Measurements from ENCODE around the gene SLC30A2. TPM values are rescaled to one million over a fixed set of nuclear protein-coding genes. Genes with fewer than 3 reads are reported as not detected.

Gene SLC30A2
- total and polyA plus RNA-seq, 4 donors, result 0.02 to 0.51 (median 0.24) TPM

- H3K36me3 ChIP-seq (ENCODE audit: control insufficient read depth in 4 of 4, insufficient read depth in 4 of 4, low read length in 4 of 4), result no peaks in the 10 kb centered on the region
- 48 to 55% methylated on average over 2 of the region's 2 CpGs for WGBS, 2 donors
- peak overlapping the region in 1 of 2 donors; percentile 78 for H3K27ac ChIP-seq (ENCODE audit: low read depth in 1 of 2, low read length in 1 of 2)
- no peak for TF ChIP-seq CTCF (IDR thresholded peaks at IDR 0.05; ENCODE audit: control extremely low read depth, extremely low read depth)
- H3K4me3 ChIP-seq, result no peak overlapping the region
- H3K9ac ChIP-seq (ENCODE audit: insufficient read depth in 1 of 2, low read length in 2 of 2), result no peak overlapping the region
- ATAC-seq (ENCODE audit: insufficient read depth, low FRiP score), result no peak
- H3K4me1 ChIP-seq (ENCODE audit: control insufficient read depth in 5 of 5, insufficient read depth in 5 of 5, low read length in 5 of 5), result peaks cover 0 to 3% (median 3%) of the 10 kb centered on the region in 5 donors
- H3K9me3 ChIP-seq (ENCODE audit: control insufficient read depth in 4 of 4, insufficient read depth in 3 of 4, low read length in 3 of 4), result no peaks in the 10 kb centered on the region
- no peaks in the 10 kb centered on the region for H3K27me3 ChIP-seq (ENCODE audit: control insufficient read depth in 3 of 3, insufficient read depth in 3 of 3, low read length in 2 of 3)
- DNase-seq, result no peak
Observed at GRCh38 chr1:26084091-26084561, 38.2 kb upstream of the SLC30A2 start.

- no peak for DNase-seq
- Histone ChIP-seq H3K36me3 (ENCODE audit: control insufficient read depth in 4 of 4, insufficient read depth in 4 of 4, low read length in 4 of 4) (no peaks in the 10 kb centered on the region), H3K9me3 (ENCODE audit: control insufficient read depth in 4 of 4, insufficient read depth in 3 of 4, low read length in 3 of 4) (no peaks in the 10 kb centered on the region), H3K9ac (ENCODE audit: insufficient read depth in 1 of 2, low read length in 2 of 2) (no peak overlapping the region), H3K4me1 (ENCODE audit: control insufficient read depth in 5 of 5, insufficient read depth in 5 of 5, low read length in 5 of 5) (peaks cover 0 to 6% (median 3%) of the 10 kb centered on the region in 5 donors), H3K4me3 (no peak overlapping the region), H3K27ac (ENCODE audit: low read depth in 1 of 2, low read length in 1 of 2) (peak overlapping the region in 1 of 2 donors; percentile 78), H3K27me3 (ENCODE audit: control insufficient read depth in 3 of 3, insufficient read depth in 3 of 3, low read length in 2 of 3) (no peaks in the 10 kb centered on the region)
- whole genome bisulfite sequencing, 2 donors, result 66 to 76% methylated on average over 5 of the region's 5 CpGs
- no peak for ATAC-seq (ENCODE audit: insufficient read depth, low FRiP score)
- no peak for TF ChIP-seq CTCF (IDR thresholded peaks at IDR 0.05; ENCODE audit: control extremely low read depth, extremely low read depth)
Observed at GRCh38 chr1:26083208-26083607, 37.3 kb upstream of the SLC30A2 start.

- no peaks in the 10 kb centered on the region for H3K27me3 ChIP-seq (ENCODE audit: control insufficient read depth in 3 of 3, insufficient read depth in 3 of 3, low read length in 2 of 3)
- H3K9ac ChIP-seq (ENCODE audit: insufficient read depth in 1 of 2, low read length in 2 of 2), result no peak overlapping the region
- 85 to 94% methylated on average over 3 of the region's 3 CpGs for WGBS, 2 donors
- H3K36me3 ChIP-seq (ENCODE audit: control insufficient read depth in 4 of 4, insufficient read depth in 4 of 4, low read length in 4 of 4), result no peaks in the 10 kb centered on the region
- H3K27ac ChIP-seq (ENCODE audit: low read depth in 1 of 2, low read length in 1 of 2), result peak overlapping the region in 1 of 2 donors; percentile 88
- no peak overlapping the region for H3K4me3 ChIP-seq
- ATAC-seq (ENCODE audit: insufficient read depth, low FRiP score) (no peak), DNase-seq (no peak)
- H3K9me3 ChIP-seq (ENCODE audit: control insufficient read depth in 4 of 4, insufficient read depth in 3 of 4, low read length in 3 of 4), result no peaks in the 10 kb centered on the region
- TF ChIP-seq CTCF (IDR thresholded peaks at IDR 0.05; ENCODE audit: control extremely low read depth, extremely low read depth), result no peak
- H3K4me1 ChIP-seq (ENCODE audit: control insufficient read depth in 5 of 5, insufficient read depth in 5 of 5, low read length in 5 of 5), result peaks cover 0 to 6% (median 3%) of the 10 kb centered on the region in 5 donors
Observed at GRCh38 chr1:26082020-26082350, 36.1 kb upstream of the SLC30A2 start.

All from lung (tissue), 12 donors.